Thyroid gland (tissue), 4 donors: ENCODE measurements around the gene COMMD10. TPM values are rescaled to one million over a fixed set of nuclear protein-coding genes. Genes with fewer than 3 reads are reported as not detected.

Source experiments
- DNase-seq, 2 donors: peaks; one replicate each; pipeline ENCODE4 v3.0.0-alpha.2; 2019
- H3K27ac ChIP-seq, 3 donors: fragments of 200-600 bp; sonication (generic); 1 replicate in 2 of 3; 2 replicates in 1 of 3; pipeline ENCODE4 v1.5.1; 2016 to 2019; ENCODE audit warnings: mild to moderate bottlenecking in 1 of 3, moderate library complexity in 1 of 3
- H3K27me3 ChIP-seq: fragments of 200-600 bp; sonication (generic); one replicate; pipeline ENCODE4 v1.5.1; 2019
- H3K36me3 ChIP-seq, 2 donors: fragments of 200-600 bp; sonication (generic); one replicate each; pipeline ENCODE4 v1.5.1; 2016 to 2019
- H3K4me1 ChIP-seq, 2 donors: fragments of 200-600 bp; sonication (generic); one replicate each; pipeline ENCODE4 v1.5.1; 2017 to 2019
- H3K4me3 ChIP-seq, 3 donors: fragments of 200-600 bp; sonication (generic); replicated peaks in 1 of 3; 1 replicate in 2 of 3; 2 replicates in 1 of 3; pipeline ENCODE4 v1.5.1; 2016; ENCODE audit warnings: mild to moderate bottlenecking in 1 of 3
- H3K9me3 ChIP-seq: fragments of 200-600 bp; sonication (generic); one replicate; pipeline ENCODE4 v1.5.1; 2017
- POLR2A ChIP-seq, 2 donors: fragments of 450-650 bp; IDR thresholded peaks; one replicate each; pipeline ENCODE4 v1.6.1; 2017; ENCODE audit warnings: antibody characterized with exemption in 2 of 2, mild to moderate bottlenecking in 2 of 2, moderate library complexity in 1 of 2
- WGBS, 2 donors: methylation state at CpG; one replicate each; pipeline ENCODE4 v1.1.5; 2017; 5-methylcytosine and 5-hydroxymethylcytosine counted together
- intact Hi-C: fragments of 100-400 bp; cut with DNase I; formaldehyde crosslinking; loops from one replicate; pipeline ENCODE4 v1.15.1; 2023
- total RNA-seq, 4 donors: library from RNA; depleted of rRNA; stranded (reverse); fragments of >200 nt; gene quantifications; one replicate each; pipeline ENCODE4 v1.2.3, GENCODE V29; 2016
- TF ChIP-seq, protein P1 (sequence below), 6 experiments: fragments of 200-600 bp in 3 of 6; fragments of 450-650 bp in 3 of 6; sonication (generic) in 3 of 6; IDR thresholded peaks; one replicate each; pipeline ENCODE4 v1.5.1; 2016 to 2019; ENCODE audit warnings: antibody characterized with exemption in 6 of 6, mild to moderate bottlenecking in 2 of 6, inconsistent platforms in 1 of 6, moderate library complexity in 1 of 6

Gene COMMD10
- total RNA-seq, 4 donors from 2014 or later = 51.9 to 73.5 (median 60.7) TPM

- WGBS, 2 donors = 89 to 90% methylated on average over 5 of the region's 5 CpGs
- Histone ChIP-seq H3K4me1 (no peaks in the 10 kb centered on the region), H3K27ac (no peak overlapping the region), H3K36me3 (no peaks in the 10 kb centered on the region), H3K27me3 (no peaks in the 10 kb centered on the region), H3K4me3 (no peak overlapping the region), H3K9me3 (no peaks in the 10 kb centered on the region)
- no peak for DNase-seq
- TF ChIP-seq POLR2A (IDR thresholded peaks at IDR 0.05) = no peak
- TF ChIP-seq, protein P1, sequence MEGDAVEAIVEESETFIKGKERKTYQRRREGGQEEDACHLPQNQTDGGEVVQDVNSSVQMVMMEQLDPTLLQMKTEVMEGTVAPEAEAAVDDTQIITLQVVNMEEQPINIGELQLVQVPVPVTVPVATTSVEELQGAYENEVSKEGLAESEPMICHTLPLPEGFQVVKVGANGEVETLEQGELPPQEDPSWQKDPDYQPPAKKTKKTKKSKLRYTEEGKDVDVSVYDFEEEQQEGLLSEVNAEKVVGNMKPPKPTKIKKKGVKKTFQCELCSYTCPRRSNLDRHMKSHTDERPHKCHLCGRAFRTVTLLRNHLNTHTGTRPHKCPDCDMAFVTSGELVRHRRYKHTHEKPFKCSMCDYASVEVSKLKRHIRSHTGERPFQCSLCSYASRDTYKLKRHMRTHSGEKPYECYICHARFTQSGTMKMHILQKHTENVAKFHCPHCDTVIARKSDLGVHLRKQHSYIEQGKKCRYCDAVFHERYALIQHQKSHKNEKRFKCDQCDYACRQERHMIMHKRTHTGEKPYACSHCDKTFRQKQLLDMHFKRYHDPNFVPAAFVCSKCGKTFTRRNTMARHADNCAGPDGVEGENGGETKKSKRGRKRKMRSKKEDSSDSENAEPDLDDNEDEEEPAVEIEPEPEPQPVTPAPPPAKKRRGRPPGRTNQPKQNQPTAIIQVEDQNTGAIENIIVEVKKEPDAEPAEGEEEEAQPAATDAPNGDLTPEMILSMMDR (IDR thresholded peaks at IDR 0.05) = no peak
- intact Hi-C loops = no loop called here
These were observed 187.6 kb downstream of the COMMD10 start for GRCh38 chr5:116272281-116272941.

DNA sequence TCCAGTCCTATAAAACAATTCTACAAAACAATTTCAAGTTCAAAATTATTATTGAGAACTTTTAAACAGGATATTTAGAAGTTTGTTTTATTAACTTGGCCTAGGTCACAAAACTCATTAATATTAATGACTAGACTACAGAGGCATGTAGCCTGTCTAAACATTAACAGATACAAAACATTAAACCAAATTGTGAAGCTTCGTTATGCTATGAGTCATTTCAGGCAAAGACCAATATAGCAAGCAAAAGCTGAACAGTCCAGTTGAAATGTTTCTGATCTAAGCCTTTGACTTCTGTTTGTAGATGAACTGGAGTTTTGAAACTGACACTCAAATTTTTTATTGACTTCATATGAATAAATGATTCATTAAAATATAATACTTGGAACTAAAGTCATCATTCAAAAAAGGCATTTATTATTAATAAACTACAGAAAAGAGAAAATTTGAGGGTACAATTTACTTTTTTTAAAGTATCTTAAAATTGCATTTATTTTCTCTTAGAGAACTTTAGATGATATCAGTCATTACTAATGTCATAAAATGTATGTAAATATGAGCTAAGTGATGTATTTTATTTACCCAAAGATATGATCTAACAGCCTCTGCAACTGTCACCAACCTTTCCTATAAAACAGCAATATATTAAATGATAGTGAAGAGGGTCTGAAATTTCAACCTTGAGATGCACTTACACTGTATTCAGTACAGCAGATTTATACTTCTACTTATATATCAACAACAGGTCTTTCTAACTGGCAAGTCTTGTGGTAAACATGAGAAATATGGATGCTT is 188.8 kb downstream of the COMMD10 start:
- Histone ChIP-seq H3K27ac (no peak overlapping the region), H3K4me3 (no peak overlapping the region), H3K27me3 (no peaks in the 10 kb centered on the region), H3K4me1 (no peaks in the 10 kb centered on the region), H3K9me3 (no peaks in the 10 kb centered on the region), H3K36me3 (no peaks in the 10 kb centered on the region)
- TF ChIP-seq, protein P1 (IDR thresholded peaks at IDR 0.05) = no peak
- no peak for TF ChIP-seq POLR2A (IDR thresholded peaks at IDR 0.05)
- no peak for DNase-seq
- WGBS, 2 donors = 78 to 83% methylated on average over 1 of the region's 1 CpG
- intact Hi-C loops = no loop called here

GRCh38 chr5:116274251-116274650 is 189.4 kb downstream of the COMMD10 start:
- no peak overlapping the region for H3K27ac ChIP-seq
- no peaks in the 10 kb centered on the region for H3K36me3 ChIP-seq
- no peak overlapping the region for H3K4me3 ChIP-seq
- no peak for TF ChIP-seq POLR2A (IDR thresholded peaks at IDR 0.05)
- TF ChIP-seq, protein P1 (IDR thresholded peaks at IDR 0.05) = no peak
- no peaks in the 10 kb centered on the region for H3K9me3 ChIP-seq
- 95 to 97% methylated on average over 1 of the region's 1 CpG for WGBS, 2 donors
- no peak for DNase-seq
- intact Hi-C loops = no loop called here
- no peaks in the 10 kb centered on the region for H3K4me1 ChIP-seq
- no peaks in the 10 kb centered on the region for H3K27me3 ChIP-seq

- no peak overlapping the region for H3K4me3 ChIP-seq
- TF ChIP-seq POLR2A (IDR thresholded peaks at IDR 0.05) = no peak
- no peaks in the 10 kb centered on the region for H3K9me3 ChIP-seq
- intact Hi-C loops = no loop called here
- H3K27ac ChIP-seq = no peak overlapping the region
- H3K27me3 ChIP-seq = no peaks in the 10 kb centered on the region
- no peak for DNase-seq
- H3K36me3 ChIP-seq = no peaks in the 10 kb centered on the region
- WGBS, 2 donors = 98 to 99% methylated on average over 3 of the region's 3 CpGs
- no peaks in the 10 kb centered on the region for H3K4me1 ChIP-seq
These were observed 190.5 kb downstream of the COMMD10 start for GRCh38 chr5:116275282-116275681.

DNA sequence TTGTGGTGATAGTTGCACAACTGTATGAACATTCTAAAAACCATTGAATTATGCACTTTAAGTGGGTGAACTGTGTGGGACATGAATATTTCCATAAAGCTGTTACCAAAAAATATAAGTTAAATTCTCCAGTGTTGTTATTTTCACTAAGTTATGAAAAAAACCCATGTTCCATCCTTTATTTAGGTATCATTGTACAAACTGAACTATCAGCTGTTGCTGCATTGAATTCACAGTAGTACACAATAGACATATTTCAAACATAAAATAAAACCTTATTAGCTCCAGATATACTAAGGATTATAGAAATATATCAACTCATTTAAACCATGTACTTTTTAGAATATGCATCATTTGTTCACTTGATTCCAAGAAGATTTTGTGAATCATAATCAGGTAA is 192.1 kb downstream of the COMMD10 start:
- Histone ChIP-seq H3K36me3 (no peaks in the 10 kb centered on the region), H3K4me1 (no peaks in the 10 kb centered on the region), H3K4me3 (no peak overlapping the region), H3K27me3 (no peaks in the 10 kb centered on the region), H3K9me3 (no peaks in the 10 kb centered on the region), H3K27ac (no peak overlapping the region)
- DNase-seq = no peak
- TF ChIP-seq POLR2A (IDR thresholded peaks at IDR 0.05) = no peak
- TF ChIP-seq, protein P1 (IDR thresholded peaks at IDR 0.05) = no peak
- intact Hi-C loops = no loop called here
